ENCODE data around the gene RPL37A. TPM values are rescaled to one million over a fixed set of nuclear protein-coding genes. Genes with fewer than 3 reads are reported as not detected.

RPL37A gene
- total and polyA plus RNA-seq, 9 of the 15 experiments (the other 6 are each of a cell fraction or from before 2014, with no cell fraction given) = 1,938 to 3,349 (median 2,436) TPM

- H3K9me1 ChIP-seq (ENCODE audit: control insufficient read depth, insufficient read depth, low read length) = no peaks in the 10 kb centered on the region
- ChIA-PET CTCF (ENCODE audit: low intra/inter-chr PET ratio) (no interaction called here), POLR2A (interaction anchor here (0.7 to 1.3 kb wide), 2 partner anchors 20 to 256 kb away, joined by 4 read pairs; partner anchors contain the start of gene RPL37A)
- no peak overlapping the region for H3K9ac ChIP-seq (ENCODE audit: insufficient read depth in 1 of 2, low read depth in 2 of 2, low read length in 2 of 2)
- no peak overlapping the region for H3K4me2 ChIP-seq (ENCODE audit: insufficient read depth, low read length)
- H3K27me3 ChIP-seq (ENCODE audit: control insufficient read depth in 2 of 2, insufficient read depth in 2 of 2, low read length in 2 of 2) = no peaks in the 10 kb centered on the region
- H3K79me2 ChIP-seq (ENCODE audit: control insufficient read depth, insufficient read depth, low read length) = no peaks in the 10 kb centered on the region
- no peak overlapping the region for H2AFZ ChIP-seq (ENCODE audit: low read depth, low read length)
- H3K36me3 ChIP-seq (ENCODE audit: control insufficient read depth, insufficient read depth, low read length) = peaks cover 31% of the 10 kb centered on the region; the same call in 2 of the 3 replicates
- intact Hi-C loops (cut with micrococcal nuclease) = no loop called here
- in situ Hi-C loops (cut with MboI) = no loop called here
- no peaks in the 10 kb centered on the region; a peak in 3 of 5 replicates for H3K4me1 ChIP-seq (replicated peaks in 1 of 2; ENCODE audit: control insufficient read depth in 2 of 2, insufficient read depth in 2 of 2, low read length in 2 of 2)
- H3K4me3 ChIP-seq = no peak overlapping the region
- H4K20me1 ChIP-seq (replicated peaks; ENCODE audit: control insufficient read depth, insufficient read depth, low read length) = no peaks in the 10 kb centered on the region
- DNase-seq (ENCODE audit: extremely low read depth in 1 of 4, low spot score in 3 of 4) (no peak), ATAC-seq (no peak), FAIRE-seq (no peak)
- BruUV-seq (replicated peaks) = no TSS peak
- 85% methylated on average over 2 of the region's 3 CpGs for WGBS (ENCODE audit: insufficient coverage, low coverage, missing lambda C conversion rate)
- no peak for TF ChIP-seq GTF2F1 (IDR thresholded peaks at IDR 0.05; ENCODE audit: low read depth, low read length)
- TF ChIP-seq FOXK1 (CRISPR knock-in tag; IDR thresholded peaks at IDR 0.05; ENCODE audit: borderline replicate concordance) = no peak
- no peak for TF ChIP-seq CXXC5 (CRISPR knock-in tag; IDR thresholded peaks at IDR 0.05)
- TF ChIP-seq MED1 (CRISPR knock-in tag; IDR thresholded peaks at IDR 0.05; ENCODE audit: borderline replicate concordance) = no peak
- no peak for TF ChIP-seq ZNF551 (CRISPR knock-in tag; IDR thresholded peaks at IDR 0.05)
- no peak for TF ChIP-seq PURB (CRISPR knock-in tag; IDR thresholded peaks at IDR 0.05; ENCODE audit: low read depth)
- no peak for TF ChIP-seq ARNT (IDR thresholded peaks at IDR 0.05)
- TF ChIP-seq LCOR (CRISPR knock-in tag; IDR thresholded peaks at IDR 0.05) = no peak
- no peak for TF ChIP-seq STAG1 (CRISPR knock-in tag; IDR thresholded peaks at IDR 0.05; ENCODE audit: borderline replicate concordance)
- TF ChIP-seq KDM4B (IDR thresholded peaks at IDR 0.05; ENCODE audit: borderline replicate concordance in 2 of 2, low read depth in 1 of 2) = no peak
- no peak for TF ChIP-seq ZSCAN32 (CRISPR knock-in tag; IDR thresholded peaks at IDR 0.05)
- no peaks in the 10 kb centered on the region for H3K9me3 ChIP-seq (replicated peaks; ENCODE audit: control insufficient read depth, insufficient read depth, low read depth, low read length)
- H3K27ac ChIP-seq (ENCODE audit: extremely low read depth, low read depth, low read length) = no peak overlapping the region
Observed at GRCh38 chr2:216478151-216478550, 20.5 kb upstream of the RPL37A start.
